ENCODE data around the gene ATG3.

ATG3 gene

DNA sequence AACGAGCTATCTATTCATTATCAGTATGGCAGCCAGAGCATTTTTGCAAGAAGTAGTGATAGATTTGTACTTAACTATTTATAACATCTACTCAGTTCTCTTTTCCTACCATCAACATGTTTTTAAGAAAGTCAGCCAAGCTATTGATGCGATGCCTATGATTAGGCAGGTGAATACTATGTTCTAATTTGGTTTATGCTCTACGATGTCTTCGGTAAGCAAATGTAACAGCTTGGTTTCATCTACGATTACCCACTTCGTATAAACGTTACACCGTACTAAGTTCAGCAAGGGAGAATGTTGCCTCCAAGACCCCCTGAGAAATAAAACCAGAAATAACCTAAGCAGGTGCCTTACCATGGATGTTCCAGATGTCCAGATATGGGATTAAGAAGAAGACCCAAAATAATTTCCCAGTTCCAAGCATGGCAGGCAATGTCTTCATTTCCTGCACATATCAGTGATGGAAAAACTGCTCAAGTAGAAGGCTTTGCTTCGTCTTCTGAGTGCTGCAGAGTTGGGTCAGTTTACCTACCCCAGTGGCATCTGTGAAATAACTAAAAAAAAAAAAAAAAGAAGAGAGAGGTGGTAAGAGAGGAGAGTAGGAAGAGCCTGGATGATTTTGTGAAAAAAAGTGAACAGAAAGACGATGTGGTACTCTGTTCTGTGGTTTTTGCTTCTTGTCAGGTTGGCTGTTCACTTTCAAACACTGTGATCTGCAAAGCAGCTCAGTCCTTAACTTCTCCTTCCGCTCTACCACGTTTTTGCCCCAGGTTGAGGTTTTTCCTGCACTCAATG is 62.6 kb downstream of the ATG3 start, which contains the start of gene BTLA:
Gene BTLA, minus strand, starts transcription at position 559 of the 798 bp plus-strand sequence. Its CDS starts 114 bp downstream, at position 445.
- TF ChIP-seq CEBPB (IDR thresholded peaks at IDR 0.05), result no peak
- TF ChIP-seq YY1 (IDR thresholded peaks at IDR 0.05; ENCODE audit: low read depth), result no peak
- no peak for TF ChIP-seq EP300 (IDR thresholded peaks at IDR 0.05; ENCODE audit: borderline replicate concordance)
- TF ChIP-seq, protein P1, sequence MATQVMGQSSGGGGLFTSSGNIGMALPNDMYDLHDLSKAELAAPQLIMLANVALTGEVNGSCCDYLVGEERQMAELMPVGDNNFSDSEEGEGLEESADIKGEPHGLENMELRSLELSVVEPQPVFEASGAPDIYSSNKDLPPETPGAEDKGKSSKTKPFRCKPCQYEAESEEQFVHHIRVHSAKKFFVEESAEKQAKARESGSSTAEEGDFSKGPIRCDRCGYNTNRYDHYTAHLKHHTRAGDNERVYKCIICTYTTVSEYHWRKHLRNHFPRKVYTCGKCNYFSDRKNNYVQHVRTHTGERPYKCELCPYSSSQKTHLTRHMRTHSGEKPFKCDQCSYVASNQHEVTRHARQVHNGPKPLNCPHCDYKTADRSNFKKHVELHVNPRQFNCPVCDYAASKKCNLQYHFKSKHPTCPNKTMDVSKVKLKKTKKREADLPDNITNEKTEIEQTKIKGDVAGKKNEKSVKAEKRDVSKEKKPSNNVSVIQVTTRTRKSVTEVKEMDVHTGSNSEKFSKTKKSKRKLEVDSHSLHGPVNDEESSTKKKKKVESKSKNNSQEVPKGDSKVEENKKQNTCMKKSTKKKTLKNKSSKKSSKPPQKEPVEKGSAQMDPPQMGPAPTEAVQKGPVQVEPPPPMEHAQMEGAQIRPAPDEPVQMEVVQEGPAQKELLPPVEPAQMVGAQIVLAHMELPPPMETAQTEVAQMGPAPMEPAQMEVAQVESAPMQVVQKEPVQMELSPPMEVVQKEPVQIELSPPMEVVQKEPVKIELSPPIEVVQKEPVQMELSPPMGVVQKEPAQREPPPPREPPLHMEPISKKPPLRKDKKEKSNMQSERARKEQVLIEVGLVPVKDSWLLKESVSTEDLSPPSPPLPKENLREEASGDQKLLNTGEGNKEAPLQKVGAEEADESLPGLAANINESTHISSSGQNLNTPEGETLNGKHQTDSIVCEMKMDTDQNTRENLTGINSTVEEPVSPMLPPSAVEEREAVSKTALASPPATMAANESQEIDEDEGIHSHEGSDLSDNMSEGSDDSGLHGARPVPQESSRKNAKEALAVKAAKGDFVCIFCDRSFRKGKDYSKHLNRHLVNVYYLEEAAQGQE (IDR thresholded peaks at IDR 0.05; ENCODE audit: low read depth), result no peak
- TF ChIP-seq, protein P2, sequence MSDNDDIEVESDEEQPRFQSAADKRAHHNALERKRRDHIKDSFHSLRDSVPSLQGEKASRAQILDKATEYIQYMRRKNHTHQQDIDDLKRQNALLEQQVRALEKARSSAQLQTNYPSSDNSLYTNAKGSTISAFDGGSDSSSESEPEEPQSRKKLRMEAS (IDR thresholded peaks at IDR 0.05), result no peak
- no peak for TF ChIP-seq TEAD4 (IDR thresholded peaks at IDR 0.05)

DNA sequence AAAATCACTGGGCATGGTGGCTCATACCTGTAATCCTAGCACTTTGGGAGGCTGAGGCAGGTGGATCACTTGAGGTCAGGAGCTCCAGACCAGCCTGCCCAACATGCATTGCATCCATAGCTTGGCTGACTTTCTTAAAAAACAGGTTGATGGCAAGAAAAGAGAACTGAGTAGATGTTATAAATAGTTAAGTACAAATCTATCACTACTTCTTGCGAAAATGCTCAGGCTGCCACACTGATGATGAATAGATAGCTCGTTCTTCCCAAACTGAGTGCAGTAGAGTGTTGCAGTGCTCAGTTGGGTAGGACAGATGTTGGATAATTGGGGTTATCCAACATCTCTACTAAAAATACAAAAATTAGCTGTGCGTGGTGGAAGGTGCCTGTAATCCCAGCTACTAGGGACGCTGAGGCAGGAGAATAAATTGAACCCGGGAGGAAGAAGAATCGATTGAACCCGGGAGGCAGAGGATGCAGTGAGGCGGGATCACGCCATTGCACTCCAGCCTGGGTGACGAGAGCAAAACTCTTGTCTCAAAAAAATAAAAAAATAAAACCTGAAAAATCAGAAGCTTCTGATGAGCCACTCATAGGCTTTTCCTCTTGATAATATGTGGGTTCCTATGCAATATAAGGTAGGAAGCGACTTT is 63.7 kb downstream of the ATG3 start:
- TF ChIP-seq TAF1 (IDR thresholded peaks at IDR 0.05; ENCODE audit: low read depth) (no peak), CREB1 (IDR thresholded peaks at IDR 0.05; ENCODE audit: low read depth) (no peak), TCF12 (IDR thresholded peaks at IDR 0.05; ENCODE audit: low read depth) (no peak), FOXM1 (IDR thresholded peaks at IDR 0.05; ENCODE audit: borderline replicate concordance, low read depth) (no peak), EP300 (IDR thresholded peaks at IDR 0.05; ENCODE audit: borderline replicate concordance) (no peak), YY1 (IDR thresholded peaks at IDR 0.05; ENCODE audit: low read depth) (no peak)
- TF ChIP-seq, protein P3, sequence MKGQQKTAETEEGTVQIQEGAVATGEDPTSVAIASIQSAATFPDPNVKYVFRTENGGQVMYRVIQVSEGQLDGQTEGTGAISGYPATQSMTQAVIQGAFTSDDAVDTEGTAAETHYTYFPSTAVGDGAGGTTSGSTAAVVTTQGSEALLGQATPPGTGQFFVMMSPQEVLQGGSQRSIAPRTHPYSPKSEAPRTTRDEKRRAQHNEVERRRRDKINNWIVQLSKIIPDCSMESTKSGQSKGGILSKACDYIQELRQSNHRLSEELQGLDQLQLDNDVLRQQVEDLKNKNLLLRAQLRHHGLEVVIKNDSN (IDR thresholded peaks at IDR 0.05), result no peak
- TF ChIP-seq, protein P1 (IDR thresholded peaks at IDR 0.05; ENCODE audit: low read depth), result no peak

DNA sequence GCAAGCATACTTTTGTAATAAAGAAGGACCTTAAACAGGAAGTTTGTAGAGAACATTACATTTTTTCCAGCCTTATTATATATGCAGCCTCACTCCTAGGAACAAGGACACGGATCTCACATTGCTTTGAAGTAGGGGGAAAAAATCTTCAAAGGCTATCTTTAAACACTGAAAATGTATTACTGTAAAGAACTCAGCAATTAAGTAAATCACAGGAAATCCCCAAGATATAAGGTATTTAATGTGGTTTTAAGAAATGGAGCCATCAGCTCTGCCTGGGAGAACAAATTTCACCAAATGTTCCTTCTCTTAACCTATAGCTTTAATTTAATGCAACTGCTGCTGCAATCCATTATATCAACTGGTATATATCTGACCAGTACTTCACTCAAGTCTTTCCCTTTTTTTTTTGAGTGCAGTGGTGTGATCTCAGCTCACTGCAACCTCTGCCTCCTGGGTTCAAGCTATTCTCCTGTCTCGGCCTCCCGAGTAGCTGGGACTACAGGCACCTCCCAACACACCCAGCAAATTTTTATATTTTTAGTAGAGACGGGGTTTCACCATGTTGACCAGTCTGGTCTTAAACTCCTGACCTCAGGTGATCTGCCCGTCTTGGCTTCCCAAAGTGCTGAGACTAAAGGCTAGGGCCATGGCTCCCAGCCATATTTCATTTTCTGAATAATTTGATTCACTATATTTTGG is 65.2 kb downstream of the ATG3 start:
- TF ChIP-seq EP300 (IDR thresholded peaks at IDR 0.05; ENCODE audit: borderline replicate concordance) (no peak), ZBTB7A (IDR thresholded peaks at IDR 0.05; ENCODE audit: low read depth) (no peak), RAD21 (IDR thresholded peaks at IDR 0.05; ENCODE audit: low read depth) (no peak), YY1 (IDR thresholded peaks at IDR 0.05; ENCODE audit: low read depth) (no peak)
- TF ChIP-seq, protein P2 (IDR thresholded peaks at IDR 0.05), result no peak
- TF ChIP-seq, protein P1 (IDR thresholded peaks at IDR 0.05; ENCODE audit: low read depth), result no peak

DNA sequence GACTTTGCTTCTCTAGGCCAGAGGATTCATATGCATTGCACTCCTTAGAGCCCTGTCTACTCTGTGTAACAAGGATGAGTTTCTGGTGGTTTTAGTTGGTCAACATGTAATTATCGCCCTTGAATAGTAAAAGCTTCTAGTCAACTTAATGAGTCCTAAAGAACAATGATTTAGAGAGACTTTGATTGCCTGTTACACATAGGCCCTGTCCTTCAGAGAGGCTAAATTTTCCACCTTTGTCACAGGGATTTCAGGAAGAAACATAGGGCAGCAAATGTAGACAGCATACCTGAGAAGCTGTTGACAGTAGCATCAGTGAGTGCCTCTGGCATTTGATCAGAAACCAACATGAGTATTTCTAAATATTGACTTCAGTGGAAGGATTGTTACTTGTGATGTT is 69.6 kb downstream of the ATG3 start:
- TF ChIP-seq NFIC (IDR thresholded peaks at IDR 0.05) (no peak), EP300 (IDR thresholded peaks at IDR 0.05; ENCODE audit: borderline replicate concordance) (no peak)
- TF ChIP-seq, protein P1 (IDR thresholded peaks at IDR 0.05; ENCODE audit: low read depth), result no peak
